Keratinocyte (primary cell): ENCODE measurements around the gene TVP23A. TPM values are rescaled to one million over a fixed set of nuclear protein-coding genes. Genes with fewer than 3 reads are reported as not detected.
"Not testable (repeated sequence)": the region's sequence is repeated elsewhere in the genome, so short reads cannot be mapped to it uniquely, and the experiment has no call there.

Source experiments
- DNase-seq: peaks from one replicate; pipeline ENCODE4 v3.0.0-alpha.2; 2011; ENCODE audit warnings: low read depth, missing footprints, low spot score
- FAIRE-seq: peaks from 2 replicates; lab custom pipeline; 2011; peaks lifted over from hg19 to GRCh38; lab: Jason Lieb, UNC
- H2AFZ ChIP-seq: 2 replicates; pipeline ENCODE4 v1.6.0; 2012; ENCODE audit warnings: low read length, control low read depth, inconsistent platforms; ENCODE audit not compliant: control insufficient read depth
- H3K27ac ChIP-seq: 2 replicates; pipeline ENCODE4 v1.5.1; 2011; ENCODE audit warnings: low read length; ENCODE audit not compliant: control insufficient read depth, insufficient read depth
- H3K27me3 ChIP-seq: 3 replicates; pipeline ENCODE4 v1.6.0; 2011; ENCODE audit warnings: low read length; ENCODE audit not compliant: control insufficient read depth, insufficient read depth; ENCODE audit errors: extremely low read depth
- H3K36me3 ChIP-seq, 2 experiments: 2 replicates in 1 of 2; 3 replicates in 1 of 2; pipeline ENCODE4 v1.5.1; 2011; ENCODE audit warnings: low read length in 2 of 2, mild to moderate bottlenecking in 1 of 2; ENCODE audit not compliant: control insufficient read depth in 2 of 2, insufficient read depth in 2 of 2; ENCODE audit errors: extremely low read depth in 1 of 2
- H3K4me1 ChIP-seq: 3 replicates; pipeline ENCODE4 v1.5.1; 2011; ENCODE audit warnings: low read length; ENCODE audit not compliant: control insufficient read depth, insufficient read depth; ENCODE audit errors: extremely low read depth
- H3K4me2 ChIP-seq: 3 replicates; pipeline ENCODE4 v1.6.0; 2011; ENCODE audit warnings: low read depth, low read length; ENCODE audit not compliant: control insufficient read depth, insufficient read depth; ENCODE audit errors: extremely low read depth
- H3K4me3 ChIP-seq, 3 experiments: fragments of 200-600 bp in 1 of 3; sonication (generic) in 1 of 3; 2 replicates in 2 of 3; 3 replicates in 1 of 3; pipeline ENCODE4 v1.5.1; 2011 to 2016; ENCODE audit warnings: low read length in 3 of 3, mild to moderate bottlenecking in 3 of 3, control low read depth in 2 of 3, inconsistent platforms in 1 of 3, low read depth in 1 of 3, mixed read lengths in 1 of 3, mixed run types in 1 of 3, moderate library complexity in 1 of 3; ENCODE audit not compliant: control insufficient read depth in 2 of 3, insufficient read depth in 2 of 3; ENCODE audit errors: extremely low read depth in 1 of 3
- H3K79me2 ChIP-seq: 2 replicates; pipeline ENCODE4 v1.6.0; 2012; ENCODE audit warnings: low read length; ENCODE audit not compliant: control insufficient read depth, insufficient read depth
- H3K9ac ChIP-seq: 3 replicates; pipeline ENCODE4 v1.6.0; 2011; ENCODE audit warnings: low read length; ENCODE audit not compliant: control insufficient read depth, insufficient read depth; ENCODE audit errors: extremely low read depth
- H3K9me1 ChIP-seq: 3 replicates; pipeline ENCODE4 v1.6.0; 2011; ENCODE audit warnings: low read length; ENCODE audit not compliant: control insufficient read depth, insufficient read depth; ENCODE audit errors: extremely low read depth
- H3K9me3 ChIP-seq: 2 replicates; pipeline ENCODE4 v1.5.1; 2012; ENCODE audit warnings: low read depth, low read length; ENCODE audit not compliant: control insufficient read depth
- H4K20me1 ChIP-seq: 3 replicates; pipeline ENCODE4 v1.6.0; 2011; ENCODE audit warnings: low read length; ENCODE audit not compliant: control insufficient read depth, insufficient read depth; ENCODE audit errors: extremely low read depth
- CTCF ChIP-seq, 3 experiments: IDR thresholded peaks in 1 of 3; conservative IDR thresholded peaks in 1 of 3; optimal IDR thresholded peaks in 1 of 3; 2 replicates in 2 of 3; 3 replicates in 1 of 3; pipeline versions ENCODE3 to v1.5.1; 2011; ENCODE audit warnings: low read length in 3 of 3, mild to moderate bottlenecking in 3 of 3, moderate library complexity in 2 of 3, control low read depth in 1 of 3, inconsistent platforms in 1 of 3; ENCODE audit not compliant: insufficient read depth in 2 of 3; ENCODE audit errors: extremely low read depth in 1 of 3
- EZH2 ChIP-seq: IDR thresholded peaks from one replicate; pipeline ENCODE4 v1.6.1; 2012; ENCODE audit warnings: inconsistent platforms, mild to moderate bottlenecking, low read length, moderate library complexity
- dilution Hi-C: fragments of 300-500 bp; cut with MboI; formaldehyde crosslinking; loops from one replicate; pipeline ENCODE4 v1.7.0; 2020; ENCODE audit warnings: low sequenced_read_pairs; ENCODE audit not compliant: extremely low pct_ligation_motif_present
- polyA plus RNA-seq, 5 experiments: library from polyadenylated mRNA; depleted of rRNA in 3 of 5; stranded (reverse) in 3 of 5; stranded (forward) in 1 of 5; unstranded in 1 of 5; fragments of >200 nt; gene quantifications; 1 replicate in 1 of 5; 2 replicates in 3 of 5; 3 replicates in 1 of 5; pipeline versions ENCODE4 v1.2.1 to v1.2.3, GENCODE V29; 2011 to 2012; ENCODE audit warnings: missing spikeins in 2 of 5, low read depth in 1 of 5, low replicate concordance in 1 of 5

TVP23A gene
- polyA plus RNA-seq, 1 donor (not counting 4 experiments of a cell fraction or from before 2014, with no cell fraction given) = not detected

GRCh38 chr16:10741844-10742243 is 76.8 kb downstream of the TVP23A start:
- no peak overlapping the region for H3K4me3 ChIP-seq
- H3K4me1 ChIP-seq = peaks cover 14% of the 10 kb centered on the region
- no peaks in the 10 kb centered on the region for H3K9me1 ChIP-seq
- no peak for DNase-seq
- no peak for FAIRE-seq
- H3K27ac ChIP-seq = no peak overlapping the region
- H3K27me3 ChIP-seq = no peaks in the 10 kb centered on the region
- TF ChIP-seq EZH2 = no peak
- TF ChIP-seq CTCF (optimal IDR thresholded peaks at IDR 0.05 in 1 of 3, IDR thresholded peaks at IDR 0.05 in 1 of 3, conservative IDR thresholded peaks at IDR 0.05 in 1 of 3; ENCODE audit: extremely low read depth in 1 of 3, insufficient read depth in 2 of 3, low read length in 3 of 3) = no peak
- dilution Hi-C loops = loop anchor here (25.0 kb wide), 1 partner anchor 170 kb away; no protein-coding TSS in a partner anchor
- H3K9me3 ChIP-seq = no peaks in the 10 kb centered on the region
- no peaks in the 10 kb centered on the region for H4K20me1 ChIP-seq
- H3K36me3 ChIP-seq = no peaks in the 10 kb centered on the region
- no peaks in the 10 kb centered on the region for H3K79me2 ChIP-seq
- no peak overlapping the region for H3K4me2 ChIP-seq
- no peak overlapping the region for H3K9ac ChIP-seq
- H2AFZ ChIP-seq = no peak overlapping the region

DNA sequence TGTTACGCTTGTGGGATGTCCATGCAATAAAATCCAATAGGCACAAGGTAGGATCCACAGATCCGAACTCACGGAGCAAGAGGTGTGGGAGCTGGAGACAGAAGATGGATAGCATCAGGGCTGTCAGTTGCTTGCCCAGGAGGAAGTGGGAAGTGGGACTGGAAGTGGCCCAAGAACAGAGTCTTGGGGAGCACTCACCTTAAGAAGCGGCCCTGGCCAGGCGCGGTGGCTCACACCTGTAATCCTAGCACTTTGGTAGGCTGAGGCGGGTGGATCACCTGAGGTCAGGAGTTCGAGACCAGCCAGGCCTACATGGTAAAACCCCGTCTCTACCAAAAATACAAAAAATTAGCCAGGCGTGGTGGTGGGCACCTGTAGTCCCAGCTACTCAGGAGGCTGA is 77.3 kb downstream of the TVP23A start:
- not testable (repeated sequence) for H3K27me3 ChIP-seq, H4K20me1 ChIP-seq, H3K9ac ChIP-seq, DNase-seq, H3K4me3 ChIP-seq, H3K9me1 ChIP-seq, H3K9me3 ChIP-seq, H3K36me3 ChIP-seq, H2AFZ ChIP-seq, FAIRE-seq, H3K79me2 ChIP-seq, H3K27ac ChIP-seq, H3K4me2 ChIP-seq
- H3K4me1 ChIP-seq = peaks cover 14% of the 10 kb centered on the region
- dilution Hi-C loops = loop anchor here (25.0 kb wide), 1 partner anchor 171 kb away; no protein-coding TSS in a partner anchor

DNA sequence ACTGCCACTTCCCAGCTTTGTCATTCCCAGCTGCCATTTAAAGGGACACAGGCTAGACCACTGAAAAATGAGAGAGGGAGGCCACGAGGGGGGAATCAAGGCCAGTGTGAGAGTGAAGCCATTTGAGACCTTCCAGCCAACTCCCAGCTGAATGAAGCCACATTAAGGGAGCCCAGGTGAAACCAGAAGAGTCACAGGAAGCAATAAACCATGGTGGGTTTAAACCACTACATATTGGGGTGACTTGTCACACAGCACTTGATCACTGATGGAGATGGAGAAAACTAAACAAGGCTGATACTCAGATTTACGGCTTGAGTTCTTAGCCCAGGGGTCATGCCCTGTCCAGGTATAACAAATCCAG is 77.8 kb downstream of the TVP23A start:
- TF ChIP-seq CTCF (optimal IDR thresholded peaks at IDR 0.05 in 1 of 3, IDR thresholded peaks at IDR 0.05 in 1 of 3, conservative IDR thresholded peaks at IDR 0.05 in 1 of 3; ENCODE audit: extremely low read depth in 1 of 3, insufficient read depth in 2 of 3, low read length in 3 of 3) = no peak
- TF ChIP-seq EZH2 = no peak
- Histone ChIP-seq H3K9me1 (no peaks in the 10 kb centered on the region), H3K27me3 (no peaks in the 10 kb centered on the region), H3K27ac (no peak overlapping the region), H4K20me1 (no peaks in the 10 kb centered on the region), H3K9me3 (no peaks in the 10 kb centered on the region), H3K79me2 (no peaks in the 10 kb centered on the region), H3K4me3 (no peak overlapping the region), H3K36me3 (no peaks in the 10 kb centered on the region), H3K9ac (no peak overlapping the region), H3K4me1 (peaks cover 14% of the 10 kb centered on the region), H3K4me2 (no peak overlapping the region), H2AFZ (no peak overlapping the region)
- FAIRE-seq (no peak), DNase-seq (no peak)
- dilution Hi-C loops = loop anchor here (25.0 kb wide), 1 partner anchor 171 kb away; no protein-coding TSS in a partner anchor
